GM12875 (cell line): Measurements from ENCODE around the gene TTC39C.
A peak's percentile ranks its signal among the peaks of the same experiment; 100 is the strongest.

Source experiments
- H3K4me3 ChIP-seq: one replicate; pipeline ENCODE4 v1.5.1; 2011; ENCODE audit warnings: low read depth, low read length, control low read depth
- CTCF ChIP-seq: IDR thresholded peaks from 2 replicates; pipeline ENCODE4 v1.5.1; 2011; ENCODE audit warnings: low read depth, mild to moderate bottlenecking, control low read depth, inconsistent platforms, low read length, moderate library complexity, borderline replicate concordance; ENCODE audit not compliant: insufficient read depth

TTC39C gene

GRCh38 chr18:24118750-24119577 is 104.4 kb downstream of the TTC39C start:
- no peak overlapping the region for H3K4me3 ChIP-seq
- peak; percentile 61 for TF ChIP-seq CTCF

- no peak for TF ChIP-seq CTCF
Measured at GRCh38 chr18:24120676-24121075, 106.1 kb downstream of the TTC39C start.

GRCh38 chr18:24121625-24122024 is 107.1 kb downstream of the TTC39C start:
- TF ChIP-seq CTCF: no peak
- no peak overlapping the region for H3K4me3 ChIP-seq

More at GRCh38 chr18:24120676-24121075, 106.1 kb downstream of the TTC39C start:
- no peak overlapping the region for H3K4me3 ChIP-seq

GRCh38 chr18:24126155-24126961 is 111.8 kb downstream of the TTC39C start:
- no peak overlapping the region for H3K4me3 ChIP-seq
- no peak for TF ChIP-seq CTCF

GRCh38 chr18:24127735-24128134 is 113.2 kb downstream of the TTC39C start:
- no peak overlapping the region for H3K4me3 ChIP-seq
- no peak for TF ChIP-seq CTCF

- no peak overlapping the region for H3K4me3 ChIP-seq
- TF ChIP-seq CTCF: no peak
Measured at GRCh38 chr18:24128700-24129099, 114.1 kb downstream of the TTC39C start.
